Measurements from ENCODE around the gene UBASH3B. TPM values are rescaled to one million over a fixed set of nuclear protein-coding genes. Genes with fewer than 3 reads are reported as not detected.

The UBASH3B gene
- total RNA-seq, 2 experiments from 2014 or later = 16.2 to 20.1 TPM

Other genes starting within 250 kb of the UBASH3B start
- gene CRTAM, start 182.8 kb downstream of the UBASH3B start, total RNA-seq = under 1 TPM; 0.32 to 0.39 TPM
- 1 to 10 TPM; 2.4 to 3.2 TPM for gene JHY, start 227.0 kb downstream of the UBASH3B start, total RNA-seq

Data from activated CD4-positive, alpha-beta T cell treated with anti-CD3 and anti-CD28 coated beads for 36 hours (primary cell).